H1 (cell line): Measurements from ENCODE around the gene ARSA. TPM values are rescaled to one million over a fixed set of nuclear protein-coding genes. Genes with fewer than 3 reads are reported as not detected.

ENCODE experiments used
- CBX5 ChIP-seq: fragments of 300-800, 300-1000 bp; sonication (generic); IDR thresholded peaks from 2 replicates; pipeline ENCODE4 v1.7.1; 2016; ENCODE audit warnings: antibody characterized with exemption, low read length, low read depth
- CHD1 ChIP-seq: IDR thresholded peaks from 2 replicates; pipeline ENCODE4 v1.6.1; 2012; ENCODE audit warnings: low read depth, low read length, improper control_type of control experiment
- CTBP2 ChIP-seq: IDR thresholded peaks from 2 replicates; pipeline ENCODE4 v1.7.0; 2011; ENCODE audit warnings: borderline replicate concordance, mild to moderate bottlenecking, moderate library complexity, mixed read lengths, low read length; ENCODE audit not compliant: insufficient read depth, insufficient read length
- EP300 ChIP-seq, 2 experiments: IDR thresholded peaks; 1 replicate in 1 of 2; 2 replicates in 1 of 2; pipeline ENCODE4 v1.6.1; 2011 to 2012; ENCODE audit warnings: low read depth in 2 of 2, low read length in 2 of 2, mild to moderate bottlenecking in 2 of 2, borderline replicate concordance in 1 of 2, inconsistent platforms in 1 of 2, moderate library complexity in 1 of 2
- HDAC2 ChIP-seq, 2 experiments: fragments of 300-600 bp in 1 of 2; sonication (generic) in 1 of 2; IDR thresholded peaks; 2 replicates each; pipeline ENCODE4 v1.6.1; 2011 to 2012; ENCODE audit warnings: low read depth in 2 of 2, low read length in 2 of 2, mild to moderate bottlenecking in 2 of 2, moderate library complexity in 2 of 2, borderline replicate concordance in 1 of 2, inconsistent platforms in 1 of 2
- MAFK ChIP-seq: IDR thresholded peaks from 2 replicates; pipeline ENCODE4 v1.6.1; 2012; ENCODE audit warnings: low read depth, mild to moderate bottlenecking, improper control_type of control experiment, low read length
- RNF2 ChIP-seq: fragments of 200-900, 300-1000 bp; sonication (generic); IDR thresholded peaks from 2 replicates; pipeline ENCODE4 v1.7.1; 2016; ENCODE audit warnings: borderline replicate concordance, low read depth, mild to moderate bottlenecking, antibody characterized with exemption, low read length; ENCODE audit not compliant: poor library complexity, severe bottlenecking; ENCODE audit errors: missing control alignments
- USF2 ChIP-seq: IDR thresholded peaks from 2 replicates; pipeline ENCODE4 v1.6.1; 2011; ENCODE audit warnings: low read length, improper control_type of control experiment
- polyA plus RNA-seq, 7 experiments: library from polyadenylated mRNA; depleted of rRNA in 3 of 7; stranded (reverse) in 5 of 7; unstranded in 2 of 7; fragments of >200 nt in 5 of 7; fragments of 200-250 nt in 2 of 7; gene quantifications; 1 replicate in 5 of 7; 2 replicates in 1 of 7; 4 replicates in 1 of 7; pipeline versions ENCODE4 v1.2.1 to v1.2.3, GENCODE V29; 2011 to 2013; ENCODE audit warnings: missing spikeins in 2 of 7, mixed read lengths in 2 of 7
- total RNA-seq: library from RNA; stranded (reverse); fragmentation: NEBNext Ultra II Directional; extraction: Animal tissue kit (Norgen Biotek cat#: 25700); gene quantifications from 2 replicates; pipeline ENCODE4 v1.2.1, GENCODE V29; 2021

ARSA gene
- total and polyA plus RNA-seq, 2 of the 8 experiments (the other 6 are each of a cell fraction or from before 2014, with no cell fraction given) = 9.8 to 10.1 TPM

- no peak for TF ChIP-seq RNF2
- TF ChIP-seq CTBP2 = no peak
- TF ChIP-seq MAFK = no peak
- TF ChIP-seq EP300 (IDR thresholded peaks at IDR 0.05; ENCODE audit: borderline replicate concordance in 1 of 2, low read depth in 2 of 2, low read length in 2 of 2) = no peak
- TF ChIP-seq HDAC2 (IDR thresholded peaks at IDR 0.05; ENCODE audit: borderline replicate concordance in 1 of 2, low read depth in 2 of 2, low read length in 2 of 2) = no peak
- no peak for TF ChIP-seq CBX5
- no peak for TF ChIP-seq USF2
- TF ChIP-seq CHD1 = no peak
- TF ChIP-seq, all 59 proteins: peak for 0
Measured at GRCh38 chr22:50635591-50635990, 7.6 kb upstream of the ARSA start (continued).
